Lower leg skin (tissue), 3 donors: ENCODE data around the gene ADGRG6.

Source experiments
- POLR2A ChIP-seq, 2 donors: fragments of 450-650 bp; IDR thresholded peaks; one replicate each; pipeline ENCODE4 v1.6.1; 2016 to 2017; ENCODE audit warnings: antibody characterized with exemption in 2 of 2, mild to moderate bottlenecking in 1 of 2, moderate library complexity in 1 of 2
- TF ChIP-seq, protein P1 (sequence below), 3 donors: fragments of 450-650 bp; IDR thresholded peaks; one replicate each; pipeline ENCODE4 v1.5.1; 2016; ENCODE audit warnings: antibody characterized with exemption in 3 of 3, mild to moderate bottlenecking in 3 of 3, moderate library complexity in 2 of 3

DNA sequence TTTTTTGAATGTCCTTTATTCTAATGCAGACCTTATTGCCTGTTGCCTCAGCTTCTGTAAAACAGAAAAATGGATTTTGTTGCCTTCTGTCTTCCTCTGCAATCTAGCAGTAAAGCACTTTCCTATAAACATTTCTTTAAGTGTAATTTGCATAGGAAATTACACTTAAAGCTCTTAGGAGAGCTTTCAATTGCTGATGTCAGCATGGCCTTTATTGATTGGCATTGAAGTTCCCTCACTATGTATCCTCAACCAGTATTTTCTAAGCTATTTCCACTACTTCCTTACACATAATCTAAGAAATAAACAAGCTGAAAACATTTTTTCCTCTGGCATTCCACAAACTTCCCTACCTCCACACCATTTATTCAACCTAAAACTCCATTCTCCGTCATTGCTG, 22.3 kb downstream of the ADGRG6 start:
- TF ChIP-seq, protein P1, sequence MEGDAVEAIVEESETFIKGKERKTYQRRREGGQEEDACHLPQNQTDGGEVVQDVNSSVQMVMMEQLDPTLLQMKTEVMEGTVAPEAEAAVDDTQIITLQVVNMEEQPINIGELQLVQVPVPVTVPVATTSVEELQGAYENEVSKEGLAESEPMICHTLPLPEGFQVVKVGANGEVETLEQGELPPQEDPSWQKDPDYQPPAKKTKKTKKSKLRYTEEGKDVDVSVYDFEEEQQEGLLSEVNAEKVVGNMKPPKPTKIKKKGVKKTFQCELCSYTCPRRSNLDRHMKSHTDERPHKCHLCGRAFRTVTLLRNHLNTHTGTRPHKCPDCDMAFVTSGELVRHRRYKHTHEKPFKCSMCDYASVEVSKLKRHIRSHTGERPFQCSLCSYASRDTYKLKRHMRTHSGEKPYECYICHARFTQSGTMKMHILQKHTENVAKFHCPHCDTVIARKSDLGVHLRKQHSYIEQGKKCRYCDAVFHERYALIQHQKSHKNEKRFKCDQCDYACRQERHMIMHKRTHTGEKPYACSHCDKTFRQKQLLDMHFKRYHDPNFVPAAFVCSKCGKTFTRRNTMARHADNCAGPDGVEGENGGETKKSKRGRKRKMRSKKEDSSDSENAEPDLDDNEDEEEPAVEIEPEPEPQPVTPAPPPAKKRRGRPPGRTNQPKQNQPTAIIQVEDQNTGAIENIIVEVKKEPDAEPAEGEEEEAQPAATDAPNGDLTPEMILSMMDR (IDR thresholded peaks at IDR 0.05) = no peak
- TF ChIP-seq POLR2A (IDR thresholded peaks at IDR 0.05) = no peak
